Measurements from ENCODE around the gene PTPRK. TPM values are rescaled to one million over a fixed set of nuclear protein-coding genes. Genes with fewer than 3 reads are reported as not detected.

PTPRK gene
- 1 to 10 TPM; 2.8 to 5.0 TPM for total RNA-seq

- H3K4me3 Mint-ChIP-seq: peak within 1 kb of the TSS; percentile 96
- POLR2A ChIA-PET: interaction anchor here (1.3 kb wide), 1 partner anchor 549 kb away, joined by 4 read pairs; no protein-coding TSS in a partner anchor
- H3K9me3 Mint-ChIP-seq: no peaks in the 10 kb centered on the region
- no peaks in the 10 kb centered on the region for H3K36me3 Mint-ChIP-seq
- ATAC-seq (ENCODE audit: low read depth) (peak; percentile 91), DNase-seq (peak; percentile 92)
- H3K4me1 Mint-ChIP-seq: peaks cover 14% of the 10 kb centered on the region
- H3K27me3 Mint-ChIP-seq: peaks cover 54% of the 10 kb centered on the region
- peak within 1 kb of the TSS; percentile 78 for H3K27ac Mint-ChIP-seq
Observed at GRCh38 chr6:128520436-128521281, at the start of gene PTPRK. TSS of gene PTPRK (minus strand) at chr6:128520599. CDS start at chr6:128520358, 241 bp downstream.

GRCh38 chr6:128567029-128567428 lies 46.6 kb upstream of the PTPRK start:
- ATAC-seq (ENCODE audit: low read depth) (no peak), DNase-seq (no peak)
- Mint-ChIP-seq H3K9me3 (peaks cover 1% of the 10 kb centered on the region), H3K4me1 (no peaks in the 10 kb centered on the region), H3K36me3 (peaks cover 2% of the 10 kb centered on the region), H3K27ac (no peak overlapping the region), H3K4me3 (no peak overlapping the region), H3K27me3 (peaks cover 5% of the 10 kb centered on the region)
- POLR2A ChIA-PET: no interaction called here

- Mint-ChIP-seq H3K4me1 (no peaks in the 10 kb centered on the region), H3K9me3 (peaks cover 3% of the 10 kb centered on the region), H3K36me3 (peaks cover 2% of the 10 kb centered on the region), H3K27me3 (peaks cover 19% of the 10 kb centered on the region), H3K27ac (no peak overlapping the region), H3K4me3 (no peak overlapping the region)
- no peak for ATAC-seq (ENCODE audit: low read depth)
- POLR2A ChIA-PET: no interaction called here
- no peak for DNase-seq
Observed at GRCh38 chr6:128560966-128561365, 40.6 kb upstream of the PTPRK start.

GRCh38 chr6:128558924-128559323 lies 38.5 kb upstream of the PTPRK start:
- no peak for ATAC-seq (ENCODE audit: low read depth)
- H3K27ac Mint-ChIP-seq: no peak overlapping the region
- peaks cover 19% of the 10 kb centered on the region for H3K27me3 Mint-ChIP-seq
- H3K4me1 Mint-ChIP-seq: no peaks in the 10 kb centered on the region
- H3K9me3 Mint-ChIP-seq: peaks cover 3% of the 10 kb centered on the region
- POLR2A ChIA-PET: no interaction called here
- peaks cover 2% of the 10 kb centered on the region for H3K36me3 Mint-ChIP-seq
- H3K4me3 Mint-ChIP-seq: no peak overlapping the region
- DNase-seq: no peak

GRCh38 chr6:128558021-128558420 lies 37.6 kb upstream of the PTPRK start:
- no peak for ATAC-seq (ENCODE audit: low read depth)
- Mint-ChIP-seq H3K4me1 (no peaks in the 10 kb centered on the region), H3K4me3 (no peak overlapping the region), H3K27ac (no peak overlapping the region), H3K27me3 (peaks cover 19% of the 10 kb centered on the region), H3K9me3 (peaks cover 2% of the 10 kb centered on the region), H3K36me3 (peaks cover 2% of the 10 kb centered on the region)
- no peak for DNase-seq
- POLR2A ChIA-PET: no interaction called here

- Mint-ChIP-seq H3K27me3 (peaks cover 17% of the 10 kb centered on the region), H3K9me3 (peaks cover 2% of the 10 kb centered on the region), H3K4me1 (no peaks in the 10 kb centered on the region), H3K36me3 (no peaks in the 10 kb centered on the region), H3K27ac (no peak overlapping the region), H3K4me3 (no peak overlapping the region)
- POLR2A ChIA-PET: no interaction called here
- ATAC-seq (ENCODE audit: low read depth): no peak
- no peak for DNase-seq
Observed at GRCh38 chr6:128557081-128557480, 36.7 kb upstream of the PTPRK start.

- ATAC-seq (ENCODE audit: low read depth): no peak
- Mint-ChIP-seq H3K36me3 (no peaks in the 10 kb centered on the region), H3K27me3 (peaks cover 9% of the 10 kb centered on the region), H3K4me3 (no peak overlapping the region), H3K27ac (no peak overlapping the region), H3K9me3 (no peaks in the 10 kb centered on the region), H3K4me1 (no peaks in the 10 kb centered on the region)
- POLR2A ChIA-PET: no interaction called here
- DNase-seq: no peak
Observed at GRCh38 chr6:128554302-128554701, 33.9 kb upstream of the PTPRK start.

- Mint-ChIP-seq H3K4me1 (no peaks in the 10 kb centered on the region), H3K36me3 (no peaks in the 10 kb centered on the region), H3K4me3 (no peak overlapping the region), H3K27me3 (peaks cover 1% of the 10 kb centered on the region), H3K9me3 (peaks cover 2% of the 10 kb centered on the region), H3K27ac (no peak overlapping the region)
- POLR2A ChIA-PET: no interaction called here
- no peak for ATAC-seq (ENCODE audit: low read depth)
- DNase-seq: no peak
Observed at GRCh38 chr6:128541261-128541660, 20.9 kb upstream of the PTPRK start.

GRCh38 chr6:128538763-128539162 lies 18.4 kb upstream of the PTPRK start:
- H3K36me3 Mint-ChIP-seq: no peaks in the 10 kb centered on the region
- H3K9me3 Mint-ChIP-seq: peaks cover 2% of the 10 kb centered on the region
- H3K4me3 Mint-ChIP-seq: no peak overlapping the region
- H3K27ac Mint-ChIP-seq: no peak overlapping the region
- ATAC-seq (ENCODE audit: low read depth) (no peak), DNase-seq (no peak)
- H3K4me1 Mint-ChIP-seq: no peaks in the 10 kb centered on the region
- POLR2A ChIA-PET: no interaction called here
- H3K27me3 Mint-ChIP-seq: peaks cover 8% of the 10 kb centered on the region

- Mint-ChIP-seq H3K9me3 (peaks cover 2% of the 10 kb centered on the region), H3K27ac (no peak overlapping the region), H3K27me3 (peaks cover 9% of the 10 kb centered on the region), H3K4me3 (no peak overlapping the region), H3K36me3 (no peaks in the 10 kb centered on the region), H3K4me1 (no peaks in the 10 kb centered on the region)
- POLR2A ChIA-PET: no interaction called here
- ATAC-seq (ENCODE audit: low read depth) (no peak), DNase-seq (no peak)
Observed at GRCh38 chr6:128532827-128533226, 12.4 kb upstream of the PTPRK start.

GRCh38 chr6:128532136-128532535 lies 11.7 kb upstream of the PTPRK start:
- H3K4me1 Mint-ChIP-seq: no peaks in the 10 kb centered on the region
- DNase-seq (no peak), ATAC-seq (ENCODE audit: low read depth) (no peak)
- no peak overlapping the region for H3K4me3 Mint-ChIP-seq
- H3K27ac Mint-ChIP-seq: no peak overlapping the region
- POLR2A ChIA-PET: no interaction called here
- H3K27me3 Mint-ChIP-seq: peaks cover 9% of the 10 kb centered on the region
- H3K36me3 Mint-ChIP-seq: no peaks in the 10 kb centered on the region
- H3K9me3 Mint-ChIP-seq: peaks cover 2% of the 10 kb centered on the region

- Mint-ChIP-seq H3K27me3 (peaks cover 9% of the 10 kb centered on the region), H3K9me3 (peaks cover 2% of the 10 kb centered on the region), H3K4me3 (no peak overlapping the region), H3K36me3 (no peaks in the 10 kb centered on the region), H3K27ac (no peak overlapping the region), H3K4me1 (no peaks in the 10 kb centered on the region)
- POLR2A ChIA-PET: no interaction called here
- no peak for DNase-seq
- no peak for ATAC-seq (ENCODE audit: low read depth)
Observed at GRCh38 chr6:128531696-128532095, 11.3 kb upstream of the PTPRK start.

- no peak for DNase-seq
- Mint-ChIP-seq H3K9me3 (no peaks in the 10 kb centered on the region), H3K27me3 (peaks cover 18% of the 10 kb centered on the region), H3K27ac (no peak overlapping the region), H3K36me3 (no peaks in the 10 kb centered on the region), H3K4me1 (no peaks in the 10 kb centered on the region), H3K4me3 (no peak overlapping the region)
- POLR2A ChIA-PET: no interaction called here
- no peak for ATAC-seq (ENCODE audit: low read depth)
Observed at GRCh38 chr6:128528241-128528640, 7.8 kb upstream of the PTPRK start.

- H3K36me3 Mint-ChIP-seq: no peaks in the 10 kb centered on the region
- H3K4me1 Mint-ChIP-seq: no peaks in the 10 kb centered on the region
- H3K27ac Mint-ChIP-seq: no peak overlapping the region
- ATAC-seq (ENCODE audit: low read depth) (no peak), DNase-seq (no peak)
- POLR2A ChIA-PET: no interaction called here
- no peak overlapping the region for H3K4me3 Mint-ChIP-seq
- H3K9me3 Mint-ChIP-seq: no peaks in the 10 kb centered on the region
- H3K27me3 Mint-ChIP-seq: peaks cover 26% of the 10 kb centered on the region
Observed at GRCh38 chr6:128527375-128527774, 7.0 kb upstream of the PTPRK start.
